ENCODE results near the gene TIRAP. TPM values are rescaled to one million over a fixed set of nuclear protein-coding genes. Genes with fewer than 3 reads are reported as not detected.
A peak's percentile ranks its signal among the peaks of the same experiment; 100 is the strongest.

TIRAP gene
- total RNA-seq, 4 donors from 2014 or later: 14.9 to 35.8 (median 31.8) TPM

GRCh38 chr11:126336138-126336541, 53.2 kb downstream of the TIRAP start:
- Histone ChIP-seq H3K4me1 (no peaks in the 10 kb centered on the region), H3K27me3 (no peaks in the 10 kb centered on the region), H3K27ac (no peak overlapping the region), H3K4me3 (no peak overlapping the region), H3K9me3 (no peaks in the 10 kb centered on the region), H3K36me3 (no peaks in the 10 kb centered on the region)
- TF ChIP-seq POLR2A (IDR thresholded peaks at IDR 0.05) (no peak), CTCF (IDR thresholded peaks at IDR 0.05) (no peak)
- DNase-seq: peak in 1 of 3 donors; percentile 24

DNA sequence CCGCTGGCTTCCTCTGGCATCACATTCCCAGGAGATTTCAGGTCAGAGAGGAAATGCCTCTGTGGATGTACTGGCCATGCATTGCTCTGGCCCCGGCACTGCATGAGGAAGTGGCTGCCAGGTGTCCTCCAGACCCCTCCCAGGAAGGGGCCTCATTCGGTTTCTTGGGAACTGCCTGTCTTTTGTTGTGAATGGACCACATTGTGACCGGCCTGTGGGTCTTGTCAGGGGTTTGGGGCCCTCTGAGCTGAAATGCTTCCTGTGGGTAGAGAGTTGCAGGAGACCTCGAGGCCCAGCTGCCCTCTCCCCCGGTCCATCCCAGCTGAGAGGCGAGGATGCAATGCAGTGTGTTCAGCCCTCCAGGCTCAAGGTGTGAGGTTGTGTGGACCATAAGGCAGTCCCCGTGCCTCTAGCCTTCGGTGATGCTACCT, 53.8 kb downstream of the TIRAP start:
- H3K36me3 ChIP-seq: no peaks in the 10 kb centered on the region
- DNase-seq: peak in 1 of 3 donors; percentile 23
- peak overlapping the region in 1 of 4 donors; percentile 19 for H3K27ac ChIP-seq
- no peaks in the 10 kb centered on the region for H3K9me3 ChIP-seq
- no peak overlapping the region for H3K4me3 ChIP-seq
- no peaks in the 10 kb centered on the region for H3K27me3 ChIP-seq
- no peaks in the 10 kb centered on the region for H3K4me1 ChIP-seq
- TF ChIP-seq CTCF (IDR thresholded peaks at IDR 0.05) (no peak), POLR2A (IDR thresholded peaks at IDR 0.05) (no peak)

GRCh38 chr11:126337126-126337473, 54.2 kb downstream of the TIRAP start:
- Histone ChIP-seq H3K27me3 (no peaks in the 10 kb centered on the region), H3K4me1 (no peaks in the 10 kb centered on the region), H3K4me3 (no peak overlapping the region), H3K9me3 (no peaks in the 10 kb centered on the region), H3K27ac (peak overlapping the region in 1 of 4 donors; percentile 19), H3K36me3 (no peaks in the 10 kb centered on the region)
- TF ChIP-seq POLR2A (IDR thresholded peaks at IDR 0.05) (no peak), CTCF (IDR thresholded peaks at IDR 0.05) (no peak)
- DNase-seq: no peak

DNA sequence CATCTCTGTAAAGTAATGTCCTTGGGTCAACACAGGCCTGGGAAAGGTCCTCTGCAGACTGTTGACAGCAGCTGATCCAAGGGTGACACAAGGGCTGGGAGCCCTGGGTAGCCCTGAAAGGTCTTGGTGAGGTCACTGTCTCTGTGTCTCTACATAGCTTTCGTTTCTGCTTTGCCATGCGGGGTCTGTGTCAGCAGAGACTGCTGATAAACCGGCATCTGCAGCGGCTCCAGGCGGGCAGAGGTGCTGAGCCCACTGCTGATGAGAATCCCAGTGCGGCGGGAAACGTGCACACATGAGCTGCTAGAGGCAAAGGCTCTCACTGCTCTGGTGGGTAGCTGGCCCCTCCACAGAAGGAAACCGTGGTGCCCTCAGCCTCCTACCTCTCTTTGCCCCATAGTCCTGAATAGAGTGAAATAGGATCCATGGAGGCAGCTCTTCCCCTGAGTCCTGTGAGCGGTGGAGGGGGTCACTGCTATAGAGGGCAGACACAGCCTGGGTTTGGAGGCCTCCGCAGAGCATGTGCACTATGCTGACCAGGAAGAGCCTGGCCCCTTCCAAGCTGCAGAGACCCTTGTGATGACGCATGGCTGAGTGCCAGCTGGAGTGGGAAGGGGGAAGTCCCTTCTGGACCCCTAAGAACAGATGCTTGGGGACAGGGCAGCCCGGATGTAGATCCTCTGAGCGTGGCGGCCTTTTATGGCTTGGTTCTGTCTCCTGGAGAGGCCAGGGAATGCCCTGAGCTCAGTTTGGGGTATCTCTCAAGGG, 54.8 kb downstream of the TIRAP start:
- no peaks in the 10 kb centered on the region for H3K4me1 ChIP-seq
- TF ChIP-seq POLR2A (IDR thresholded peaks at IDR 0.05) (no peak), CTCF (IDR thresholded peaks at IDR 0.05) (no peak)
- no peak overlapping the region for H3K27ac ChIP-seq
- H3K36me3 ChIP-seq: no peaks in the 10 kb centered on the region
- peak in 1 of 3 donors; percentile 40 for DNase-seq
- H3K4me3 ChIP-seq: no peak overlapping the region
- no peaks in the 10 kb centered on the region for H3K27me3 ChIP-seq
- H3K9me3 ChIP-seq: no peaks in the 10 kb centered on the region

DNA sequence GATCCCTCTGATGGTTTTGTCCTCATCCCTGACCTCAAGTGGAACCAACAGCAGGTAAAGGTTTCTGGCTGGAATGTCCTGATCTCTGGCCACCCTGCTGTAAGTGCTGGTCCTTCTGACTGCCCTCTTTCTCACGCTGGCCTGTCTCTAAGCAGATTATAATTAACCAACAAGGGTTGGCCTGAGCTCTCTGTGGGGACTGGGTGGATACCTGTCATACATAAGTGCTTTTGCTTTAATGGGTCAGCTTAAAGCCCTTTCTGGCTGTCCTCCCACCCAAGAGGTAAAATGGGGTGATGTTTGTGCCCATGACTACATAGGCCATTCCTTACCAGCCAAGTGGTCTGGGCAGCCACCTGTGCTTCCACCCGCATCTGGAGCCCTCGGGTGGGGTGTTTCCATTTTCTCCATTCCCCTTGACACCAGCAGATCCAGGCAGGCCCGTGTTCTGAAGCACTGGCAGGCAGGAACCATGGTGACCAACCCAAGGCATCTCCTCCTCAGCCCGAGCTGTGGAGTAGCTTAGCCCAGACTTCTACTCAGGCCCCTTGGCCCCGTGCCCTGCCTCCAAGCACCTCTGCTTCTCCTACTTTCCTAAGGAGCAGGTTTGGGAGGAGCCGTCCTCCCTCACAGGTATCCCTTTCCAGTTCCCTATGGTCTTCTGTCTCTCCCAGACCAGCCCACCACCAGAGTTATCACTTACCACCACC, 55.6 kb downstream of the TIRAP start:
- Histone ChIP-seq H3K9me3 (no peaks in the 10 kb centered on the region), H3K27ac (no peak overlapping the region), H3K36me3 (peaks cover 0 to 8% (median 0%) of the 10 kb centered on the region in 3 donors), H3K4me1 (no peaks in the 10 kb centered on the region), H3K27me3 (no peaks in the 10 kb centered on the region), H3K4me3 (no peak overlapping the region)
- DNase-seq: peak in 1 of 3 donors; percentile 31
- TF ChIP-seq CTCF (IDR thresholded peaks at IDR 0.05): no peak
